ENCODE measurements around the gene MYO5B.
"Not testable (repeated sequence)": the region's sequence is repeated elsewhere in the genome, so short reads cannot be mapped to it uniquely, and the experiment has no call there.

The MYO5B gene

GRCh38 chr18:49794743-49795142, 400.2 kb downstream of the MYO5B start:
- DNase-seq (ENCODE audit: low spot score): no peak

GRCh38 chr18:49789560-49790134, 405.3 kb downstream of the MYO5B start:
- DNase-seq (ENCODE audit: low spot score): not testable (repeated sequence)

- DNase-seq (ENCODE audit: low spot score): no peak
Observed at GRCh38 chr18:49788327-49788898, 406.5 kb downstream of the MYO5B start.

DNA sequence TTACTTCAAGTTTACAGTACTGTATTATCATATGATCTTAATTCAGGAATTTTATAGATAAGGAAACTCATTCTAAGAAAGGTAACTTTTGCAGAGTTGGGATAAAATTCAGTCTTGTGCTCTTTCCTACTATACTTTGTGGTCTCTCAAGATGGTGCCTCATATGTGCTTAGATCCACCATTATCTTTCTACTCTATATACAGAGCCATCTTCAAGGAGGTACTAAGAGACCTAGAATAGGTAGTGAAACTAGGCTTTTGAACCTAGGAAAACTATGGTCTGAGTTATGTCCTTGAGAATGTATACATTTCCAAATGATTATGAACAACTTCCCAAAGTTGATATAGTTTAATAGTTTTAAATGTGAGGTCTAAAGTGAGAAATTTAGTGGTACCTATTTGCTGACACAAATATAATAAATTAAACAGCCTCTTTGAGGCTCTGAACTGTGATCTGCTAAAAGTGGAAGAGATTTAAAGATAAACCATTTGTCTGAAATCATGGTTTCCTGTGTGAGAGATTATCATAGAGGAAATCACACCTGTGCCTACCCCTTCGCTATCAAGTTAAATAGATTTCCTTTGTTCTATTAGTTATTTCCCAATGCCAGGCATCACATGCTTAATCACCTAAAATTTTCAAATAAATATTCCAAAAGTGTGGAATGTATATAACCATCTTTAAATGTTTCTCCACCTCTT, 408.8 kb downstream of the MYO5B start:
- DNase-seq (ENCODE audit: low spot score): no peak

GRCh38 chr18:49784427-49785185, 410.3 kb downstream of the MYO5B start:
- DNase-seq (ENCODE audit: low spot score): peak; percentile 12

- DNase-seq (ENCODE audit: low spot score): not testable (repeated sequence)
Observed at GRCh38 chr18:49783631-49784030, 411.3 kb downstream of the MYO5B start.

- no peak for DNase-seq (ENCODE audit: low spot score)
Observed at GRCh38 chr18:49778826-49779465, 416.0 kb downstream of the MYO5B start.
